OCI-LY3 (cell line): Measurements from ENCODE around the gene FUT8.

Source experiments
- EZH2phosphoT487 ChIP-seq: fragments of 200-600 bp; shearing (Covaris generic); IDR thresholded peaks from 2 replicates; pipeline ENCODE4 v1.6.1; 2018; ENCODE audit warnings: antibody characterized with exemption, mixed run types, low read depth
- TF ChIP-seq, protein P1 (sequence below): fragments of 200-600, 300-600 bp; sonication (generic); IDR thresholded peaks from 2 replicates; pipeline ENCODE4 v1.5.1; 2014; ENCODE audit warnings: antibody characterized with exemption, low read length, low read depth

DNA sequence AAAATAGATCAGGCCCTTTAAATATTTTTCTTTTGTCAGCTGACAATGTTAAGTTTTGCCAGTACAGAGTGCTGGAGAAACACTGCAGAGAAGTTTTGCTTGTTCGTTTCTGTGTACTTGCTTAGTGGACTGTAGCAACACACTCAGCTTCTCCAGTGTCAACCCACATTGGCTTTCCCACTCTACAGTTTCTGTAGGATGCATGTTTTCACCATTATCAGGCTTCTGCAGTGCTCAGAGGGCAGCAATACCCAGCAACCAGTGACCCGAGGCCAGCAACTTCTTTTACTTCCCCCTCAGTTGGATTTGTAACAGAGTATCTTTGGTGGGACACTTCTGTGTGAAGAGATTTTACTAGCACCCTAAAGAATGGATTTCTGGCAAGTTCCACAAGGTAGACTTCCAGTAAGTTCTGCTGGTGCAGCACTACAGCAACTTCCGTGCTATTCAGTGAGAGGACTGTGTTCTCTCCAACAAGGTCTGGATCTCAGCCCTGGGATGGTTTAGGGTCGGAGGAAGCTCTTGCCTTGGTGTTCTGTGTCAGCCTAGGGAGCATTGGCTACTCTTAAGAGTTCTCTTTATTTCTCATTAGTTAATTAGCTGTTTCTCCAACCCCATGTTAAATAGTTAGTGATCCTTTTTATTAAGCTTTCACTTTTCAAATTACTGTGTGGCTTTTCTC, 70.4 kb downstream of the FUT8 start:
- TF ChIP-seq, protein P1, sequence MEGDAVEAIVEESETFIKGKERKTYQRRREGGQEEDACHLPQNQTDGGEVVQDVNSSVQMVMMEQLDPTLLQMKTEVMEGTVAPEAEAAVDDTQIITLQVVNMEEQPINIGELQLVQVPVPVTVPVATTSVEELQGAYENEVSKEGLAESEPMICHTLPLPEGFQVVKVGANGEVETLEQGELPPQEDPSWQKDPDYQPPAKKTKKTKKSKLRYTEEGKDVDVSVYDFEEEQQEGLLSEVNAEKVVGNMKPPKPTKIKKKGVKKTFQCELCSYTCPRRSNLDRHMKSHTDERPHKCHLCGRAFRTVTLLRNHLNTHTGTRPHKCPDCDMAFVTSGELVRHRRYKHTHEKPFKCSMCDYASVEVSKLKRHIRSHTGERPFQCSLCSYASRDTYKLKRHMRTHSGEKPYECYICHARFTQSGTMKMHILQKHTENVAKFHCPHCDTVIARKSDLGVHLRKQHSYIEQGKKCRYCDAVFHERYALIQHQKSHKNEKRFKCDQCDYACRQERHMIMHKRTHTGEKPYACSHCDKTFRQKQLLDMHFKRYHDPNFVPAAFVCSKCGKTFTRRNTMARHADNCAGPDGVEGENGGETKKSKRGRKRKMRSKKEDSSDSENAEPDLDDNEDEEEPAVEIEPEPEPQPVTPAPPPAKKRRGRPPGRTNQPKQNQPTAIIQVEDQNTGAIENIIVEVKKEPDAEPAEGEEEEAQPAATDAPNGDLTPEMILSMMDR: no peak
- no peak for TF ChIP-seq EZH2phosphoT487
